ENCODE measurements around the gene TMEM126A.

DNA sequence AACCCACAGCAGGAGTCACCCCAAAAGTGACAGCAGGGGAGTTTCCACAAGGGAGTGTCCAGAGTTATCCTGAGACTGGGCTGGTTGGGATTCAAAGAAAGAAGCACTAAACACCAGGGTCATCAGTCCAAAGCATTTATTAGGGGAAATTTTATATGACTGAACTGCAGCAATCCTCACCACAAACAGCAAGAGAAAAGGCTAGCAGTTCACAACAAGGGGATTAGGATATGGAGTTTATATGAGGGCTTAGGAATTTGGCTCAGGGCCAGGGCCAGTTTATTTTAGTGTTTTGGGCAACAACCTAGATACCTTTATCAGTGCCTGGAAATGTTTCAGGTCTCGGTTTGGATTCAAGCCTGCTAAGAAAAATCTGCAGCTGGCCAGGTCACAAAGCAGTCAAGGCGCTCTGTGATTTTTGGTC, 4.6 kb upstream of the TMEM126A start:
- TF ChIP-seq NRF1 (IDR thresholded peaks at IDR 0.05; ENCODE audit: low read depth, low read length) (no peak), EZH2 (IDR thresholded peaks at IDR 0.05; ENCODE audit: low read depth, low read length, severe bottlenecking) (no peak), CHD1 (IDR thresholded peaks at IDR 0.05; ENCODE audit: low read depth, low read length) (no peak), YY1 (IDR thresholded peaks at IDR 0.05; ENCODE audit: low read depth, low read length) (no peak), BACH1 (IDR thresholded peaks at IDR 0.05; ENCODE audit: low read length) (no peak), POLR2A (IDR thresholded peaks at IDR 0.05; ENCODE audit: control extremely low read depth in 1 of 2, low read depth in 2 of 2, low read length in 2 of 2) (no peak), RAD21 (IDR thresholded peaks at IDR 0.05 in 1 of 2, conservative IDR thresholded peaks at IDR 0.05 in 1 of 2; ENCODE audit: low read depth in 2 of 2, low read length in 2 of 2) (no peak), JUND (IDR thresholded peaks at IDR 0.05; ENCODE audit: low read length) (no peak), EGR1 (IDR thresholded peaks at IDR 0.05; ENCODE audit: borderline replicate concordance, low read depth, low read length) (no peak)
- TF ChIP-seq, protein P1, sequence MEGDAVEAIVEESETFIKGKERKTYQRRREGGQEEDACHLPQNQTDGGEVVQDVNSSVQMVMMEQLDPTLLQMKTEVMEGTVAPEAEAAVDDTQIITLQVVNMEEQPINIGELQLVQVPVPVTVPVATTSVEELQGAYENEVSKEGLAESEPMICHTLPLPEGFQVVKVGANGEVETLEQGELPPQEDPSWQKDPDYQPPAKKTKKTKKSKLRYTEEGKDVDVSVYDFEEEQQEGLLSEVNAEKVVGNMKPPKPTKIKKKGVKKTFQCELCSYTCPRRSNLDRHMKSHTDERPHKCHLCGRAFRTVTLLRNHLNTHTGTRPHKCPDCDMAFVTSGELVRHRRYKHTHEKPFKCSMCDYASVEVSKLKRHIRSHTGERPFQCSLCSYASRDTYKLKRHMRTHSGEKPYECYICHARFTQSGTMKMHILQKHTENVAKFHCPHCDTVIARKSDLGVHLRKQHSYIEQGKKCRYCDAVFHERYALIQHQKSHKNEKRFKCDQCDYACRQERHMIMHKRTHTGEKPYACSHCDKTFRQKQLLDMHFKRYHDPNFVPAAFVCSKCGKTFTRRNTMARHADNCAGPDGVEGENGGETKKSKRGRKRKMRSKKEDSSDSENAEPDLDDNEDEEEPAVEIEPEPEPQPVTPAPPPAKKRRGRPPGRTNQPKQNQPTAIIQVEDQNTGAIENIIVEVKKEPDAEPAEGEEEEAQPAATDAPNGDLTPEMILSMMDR (IDR thresholded peaks at IDR 0.05; ENCODE audit: control extremely low read depth in 1 of 3, insufficient read depth in 1 of 3, low read depth in 1 of 3, low read length in 3 of 3), result no peak
